CD4-positive, alpha-beta T cell treated with Interferon alpha-2 for 1 hour (primary cell): Measurements from ENCODE around the gene NR2C2AP.
A peak's percentile ranks its signal among the peaks of the same experiment; 100 is the strongest.

ENCODE experiments used
- DNase-seq, 2 donors: peaks; one replicate each; pipeline ENCODE4 v3.0.0-alpha.2; 2020 to 2022

The NR2C2AP gene

GRCh38 chr19:19214159-19214490, 10.9 kb upstream of the NR2C2AP start:
- no peak for DNase-seq

- no peak for DNase-seq
Observed at GRCh38 chr19:19213426-19214158, 10.4 kb upstream of the NR2C2AP start.

GRCh38 chr19:19212916-19213315, 9.7 kb upstream of the NR2C2AP start:
- DNase-seq = no peak

- DNase-seq = no peak
Observed at GRCh38 chr19:19211499-19212420, 8.5 kb upstream of the NR2C2AP start, which contains the start of gene NCAN. Gene NCAN (plus strand): TSS chr19:19211958. CDS start chr19:19216954, 4,996 bp downstream.

GRCh38 chr19:19209372-19209771, 6.2 kb upstream of the NR2C2AP start:
- no peak for DNase-seq

- DNase-seq = no peak
Observed at GRCh38 chr19:19207637-19208572, 4.7 kb upstream of the NR2C2AP start.

- DNase-seq = no peak
Observed at GRCh38 chr19:19206938-19207337, 3.7 kb upstream of the NR2C2AP start.

GRCh38 chr19:19205416-19206410, 2.5 kb upstream of the NR2C2AP start:
- DNase-seq = no peak

GRCh38 chr19:19204181-19204580, 967 bp upstream of the NR2C2AP start:
- no peak for DNase-seq

- DNase-seq = no peak
Observed at GRCh38 chr19:19202707-19203011, 555 bp downstream of the NR2C2AP start.

- no peak for DNase-seq
Observed at GRCh38 chr19:19201697-19202630, 1.2 kb downstream of the NR2C2AP start.

GRCh38 chr19:19193926-19194325, 9.3 kb downstream of the NR2C2AP start:
- DNase-seq = no peak

- no peak for DNase-seq
Observed at GRCh38 chr19:19192910-19193423, 10.2 kb downstream of the NR2C2AP start.

- peak; percentile 99 to 100 for DNase-seq
Observed at GRCh38 chr19:19192078-19192882, 10.9 kb downstream of the NR2C2AP start, which contains the start of the genes BORCS8 and RFXANK. Gene BORCS8 (minus strand): TSS chr19:19192152. CDS start chr19:19192117, 35 bp downstream. Gene RFXANK (plus strand): TSS chr19:19192258. CDS start chr19:19193947, 1,689 bp downstream.

GRCh38 chr19:19191768-19192077, 11.5 kb downstream of the NR2C2AP start:
- no peak for DNase-seq

- no peak for DNase-seq
Observed at GRCh38 chr19:19186742-19187141, 16.5 kb downstream of the NR2C2AP start.

GRCh38 chr19:19185853-19186740, 17.1 kb downstream of the NR2C2AP start:
- DNase-seq = peak; percentile 49 to 75

- DNase-seq = no peak
Observed at GRCh38 chr19:19181488-19181998, 21.7 kb downstream of the NR2C2AP start.
